ENCODE data around the gene PGM2L1.
"Not testable (repeated sequence)": the region's sequence is repeated elsewhere in the genome, so short reads cannot be mapped to it uniquely, and the experiment has no call there.

The PGM2L1 gene

DNA sequence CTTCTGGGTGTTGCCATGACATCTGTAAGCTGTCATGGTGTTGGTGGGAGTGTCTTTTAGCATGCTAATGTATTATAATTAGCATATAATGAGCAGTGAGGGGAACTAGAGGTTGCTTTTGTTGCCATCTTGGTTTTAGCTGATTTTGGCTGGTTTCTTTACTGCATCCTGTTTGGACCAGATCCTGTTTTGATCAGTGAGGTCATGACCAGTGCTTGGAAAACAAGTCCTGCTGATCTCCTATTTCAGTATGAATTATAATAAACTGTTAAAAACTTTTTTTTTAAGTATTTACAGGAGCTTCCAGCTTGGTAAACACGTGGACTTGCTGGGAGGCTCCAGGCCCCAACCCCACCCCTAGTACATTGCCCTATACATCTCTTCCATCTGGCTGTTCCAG lies 56.3 kb downstream of the PGM2L1 start:
- no peak overlapping the region for H3K4me3 ChIP-seq (ENCODE audit: low read depth, low read length)
- no peak for TF ChIP-seq CTCF (IDR thresholded peaks at IDR 0.05; ENCODE audit: insufficient read depth, low read depth, low read length, missing control alignments)
- no peak for DNase-seq (ENCODE audit: low read depth)

DNA sequence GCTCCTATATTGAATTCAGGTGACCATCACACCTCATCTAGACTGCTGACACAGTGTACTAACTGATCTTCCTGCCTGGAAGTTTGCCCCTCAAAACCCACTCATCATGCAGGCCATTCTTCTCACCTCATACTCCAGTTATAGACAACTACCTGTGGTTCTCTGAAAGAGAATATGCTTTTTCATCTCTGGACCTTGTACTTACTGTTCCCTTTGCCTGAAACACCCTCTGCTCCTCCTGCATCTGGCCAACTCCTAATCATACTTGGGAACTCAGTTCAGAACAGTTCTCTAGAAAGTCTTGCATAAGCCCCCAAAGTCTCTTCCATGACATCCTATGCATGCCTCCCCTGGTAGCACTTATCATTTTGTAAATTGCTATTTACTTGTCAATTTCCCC lies 58.6 kb downstream of the PGM2L1 start:
- no peak for TF ChIP-seq CTCF (IDR thresholded peaks at IDR 0.05; ENCODE audit: insufficient read depth, low read depth, low read length, missing control alignments)
- H3K4me3 ChIP-seq (ENCODE audit: low read depth, low read length), result no peak overlapping the region
- DNase-seq (ENCODE audit: low read depth), result no peak

GRCh38 chr11:74338963-74339362 lies 59.3 kb downstream of the PGM2L1 start:
- TF ChIP-seq CTCF (IDR thresholded peaks at IDR 0.05; ENCODE audit: insufficient read depth, low read depth, low read length, missing control alignments), result no peak
- DNase-seq (ENCODE audit: low read depth), result no peak
- no peak overlapping the region for H3K4me3 ChIP-seq (ENCODE audit: low read depth, low read length)

- no peak overlapping the region for H3K4me3 ChIP-seq (ENCODE audit: low read depth, low read length)
- no peak for TF ChIP-seq CTCF (IDR thresholded peaks at IDR 0.05; ENCODE audit: insufficient read depth, low read depth, low read length, missing control alignments)
- no peak for DNase-seq (ENCODE audit: low read depth)
These were observed 65.0 kb downstream of the PGM2L1 start for GRCh38 chr11:74333193-74333592.

DNA sequence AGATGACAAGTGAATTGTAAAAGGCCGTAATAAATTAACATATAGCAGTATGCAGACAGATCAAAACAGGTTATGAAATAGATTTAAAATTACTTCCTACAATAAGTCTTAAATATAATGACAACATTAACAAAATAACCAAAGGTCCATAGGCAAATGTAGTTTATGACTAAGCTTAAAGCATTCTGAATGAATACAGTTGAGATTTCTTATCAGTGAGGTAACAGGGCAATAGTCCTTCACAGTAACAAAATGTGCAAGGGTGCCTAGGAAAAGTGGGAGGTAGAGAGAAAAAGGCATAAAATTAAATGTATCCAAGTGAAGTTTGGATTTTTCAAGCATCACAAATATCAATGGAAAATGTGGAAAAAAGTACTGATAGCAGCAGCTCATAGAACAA lies 65.9 kb downstream of the PGM2L1 start:
- H3K4me3 ChIP-seq (ENCODE audit: low read depth, low read length), result no peak overlapping the region
- DNase-seq (ENCODE audit: low read depth), result no peak
- TF ChIP-seq CTCF (IDR thresholded peaks at IDR 0.05; ENCODE audit: insufficient read depth, low read depth, low read length, missing control alignments), result no peak

- not testable (repeated sequence) for H3K4me3 ChIP-seq (ENCODE audit: low read depth, low read length); DNase-seq (ENCODE audit: low read depth)
These were observed 67.2 kb downstream of the PGM2L1 start for GRCh38 chr11:74331000-74331399.

DNA sequence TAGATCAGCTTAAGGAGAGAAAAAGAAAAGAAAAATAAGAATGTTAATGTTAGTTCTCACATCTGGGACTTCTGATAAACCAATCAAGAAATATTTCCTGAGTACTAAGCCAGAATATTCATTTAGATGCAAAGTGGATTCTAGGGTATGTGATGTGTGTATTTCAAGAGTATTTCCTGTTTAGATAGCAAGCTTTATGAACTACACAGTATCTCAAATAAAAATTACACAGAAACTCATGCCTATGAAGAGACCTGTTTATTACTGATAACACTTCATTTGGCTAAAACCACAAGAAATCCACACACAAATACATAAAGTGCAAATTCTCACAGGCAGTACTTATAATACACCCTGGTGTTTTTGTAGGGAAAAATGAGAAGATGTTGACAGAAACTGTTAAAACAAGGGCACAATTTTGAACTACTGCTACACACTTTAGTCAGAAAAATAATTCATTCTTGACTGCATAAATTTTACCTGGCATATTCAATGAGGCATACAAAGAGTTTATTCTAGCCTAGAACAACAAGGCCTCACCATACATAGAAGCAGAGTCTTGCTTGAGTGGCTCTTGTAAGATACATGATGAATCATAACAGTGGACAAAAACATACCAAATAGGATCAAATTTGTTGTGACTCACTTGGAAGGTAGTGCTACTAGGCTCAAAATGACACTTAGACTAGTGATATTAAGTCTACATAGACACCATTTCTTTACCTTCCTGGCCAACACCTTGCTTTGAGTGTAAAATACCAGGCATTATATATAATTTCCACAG lies 68.0 kb downstream of the PGM2L1 start:
- no peak for DNase-seq (ENCODE audit: low read depth)
- no peak for TF ChIP-seq CTCF (IDR thresholded peaks at IDR 0.05; ENCODE audit: insufficient read depth, low read depth, low read length, missing control alignments)
- H3K4me3 ChIP-seq (ENCODE audit: low read depth, low read length), result no peak overlapping the region

Data from GM12865 (cell line).